Spleen (tissue), 11 donors: ENCODE measurements around the gene PTPRT. TPM values are rescaled to one million over a fixed set of nuclear protein-coding genes. Genes with fewer than 3 reads are reported as not detected.

Experiments
- DNase-seq: peaks from one replicate; pipeline ENCODE4 v3.0.0-alpha.2; 2020
- H3K27ac ChIP-seq, 8 donors: fragments of 200-600 bp; sonication (generic) in 7 of 8; 1 replicate in 4 of 8; 2 replicates in 4 of 8; pipeline versions ENCODE4 v1.5.0 to v1.8.0; 2016 to 2021; ENCODE audit warnings: inconsistent platforms in 4 of 8, mild to moderate bottlenecking in 4 of 8, moderate library complexity in 1 of 8
- H3K27me3 ChIP-seq, 7 donors: fragments of 200-600 bp; sonication (generic) in 6 of 7; replicated peaks in 1 of 7; 1 replicate in 4 of 7; 2 replicates in 3 of 7; pipeline versions ENCODE4 v1.5.0 to v1.8.0; 2016 to 2021; ENCODE audit warnings: inconsistent platforms in 3 of 7, mild to moderate bottlenecking in 1 of 7
- H3K36me3 ChIP-seq, 6 donors: fragments of 200-600 bp; sonication (generic) in 5 of 6; 1 replicate in 4 of 6; 2 replicates in 2 of 6; pipeline versions ENCODE4 v1.5.0 to v1.8.0; 2016 to 2021; ENCODE audit warnings: inconsistent platforms in 2 of 6
- H3K4me1 ChIP-seq, 6 donors: fragments of 200-600 bp; sonication (generic) in 5 of 6; 1 replicate in 3 of 6; 2 replicates in 3 of 6; pipeline versions ENCODE4 v1.5.0 to v1.8.0; 2016 to 2021; ENCODE audit warnings: inconsistent platforms in 3 of 6
- H3K4me3 ChIP-seq, 8 donors: fragments of 200-600 bp; sonication (generic) in 7 of 8; 1 replicate in 4 of 8; 2 replicates in 4 of 8; pipeline versions ENCODE4 v1.5.0 to v1.8.0; 2016 to 2021; ENCODE audit warnings: inconsistent platforms in 4 of 8, mild to moderate bottlenecking in 4 of 8, moderate library complexity in 2 of 8
- H3K9me3 ChIP-seq, 8 donors: fragments of 200-600 bp; sonication (generic) in 7 of 8; 1 replicate in 4 of 8; 2 replicates in 4 of 8; pipeline versions ENCODE4 v1.5.0 to v1.8.0; 2016 to 2021; ENCODE audit warnings: inconsistent platforms in 4 of 8
- CTCF ChIP-seq, 11 experiments: fragments of 200-600 bp in 7 of 11; fragments of 450-650 bp in 4 of 11; sonication (generic) in 4 of 11; IDR thresholded peaks in 8 of 11; conservative IDR thresholded peaks in 3 of 11; 1 replicate in 7 of 11; 2 replicates in 4 of 11; pipeline versions ENCODE4 v1.4.0 to v1.8.0; 2016 to 2021; ENCODE audit warnings: antibody characterized with exemption in 11 of 11, inconsistent platforms in 4 of 11, mild to moderate bottlenecking in 1 of 11
- POLR2A ChIP-seq, 3 donors: fragments of 450-650 bp; IDR thresholded peaks; one replicate each; pipeline ENCODE4 v1.5.1; 2017; ENCODE audit warnings: antibody characterized with exemption in 3 of 3, mild to moderate bottlenecking in 1 of 3
- POLR2AphosphoS5 ChIP-seq, 3 donors: sonication (generic); formaldehyde crosslinking; IDR thresholded peaks; one replicate each; pipeline ENCODE4 v1.5.1; 2017; ENCODE audit warnings: antibody characterized with exemption in 3 of 3
- WGBS, 5 donors: extraction: QIAGEN DNeasy Blood & Tissue Kit in 3 of 5; methylation state at CpG; one replicate each; pipeline versions ENCODE4 v1.1.5 to v1.1.7; 2013 to 2018; 5-methylcytosine and 5-hydroxymethylcytosine counted together
- intact Hi-C: fragments of 100-400 bp; cut with DNase I; formaldehyde crosslinking; loops from one replicate; pipeline ENCODE4 v1.15.0; 2023; ENCODE audit warnings: low total_unique reads
- polyA plus RNA-seq, 3 donors: library from polyadenylated mRNA; stranded (reverse); fragments of 200-250 nt; gene quantifications; one replicate each; pipeline ENCODE4 v1.2.1, GENCODE V29; 2013
- total RNA-seq, 7 donors: library from RNA; depleted of rRNA in 3 of 7; stranded (reverse); fragments of >200 nt in 3 of 7; fragmentation: NEBNext Ultra II Directional in 4 of 7; extraction: Animal tissue kit (Norgen Biotek cat#: 25700) in 4 of 7; gene quantifications; one replicate each; pipeline versions ENCODE4 v1.1.0 to v1.2.1, GENCODE V29; 2016 to 2021
- donor health status: healthy with polysubstance abuse.
- donor health status: DM: no; HTN: no; CAD: no; lungs with moderate emphysema.
- donor health status: DM: no; HTN: no; CAD: no.
- donor health status: Bipolar disorder and iron deficiency.
- donor health status: healthy.
- donor health status: DM: no; HTN: no; CAD: no.
- donor health status: DM: yes; HTN: yes; CAD: no.

Gene PTPRT
- total and polyA plus RNA-seq, 10 donors = 0.02 to 4.7 (median 1.2) TPM

GRCh38 chr20:42795111-42795695 lies 394.5 kb downstream of the PTPRT start:
- H3K4me1 ChIP-seq = no peaks in the 10 kb centered on the region
- no peaks in the 10 kb centered on the region for H3K36me3 ChIP-seq
- peaks cover 0 to 6% (median 0%) of the 10 kb centered on the region in 8 donors for H3K9me3 ChIP-seq
- H3K27me3 ChIP-seq = no peaks in the 10 kb centered on the region
- intact Hi-C loops = no loop called here
- DNase-seq = no peak
- 77 to 85% (median 81%) methylated on average over 11 of the region's 11 CpGs for WGBS, 5 donors
- H3K4me3 ChIP-seq = no peak overlapping the region
- H3K27ac ChIP-seq = no peak overlapping the region
- TF ChIP-seq POLR2AphosphoS5 (IDR thresholded peaks at IDR 0.05) (no peak), POLR2A (IDR thresholded peaks at IDR 0.05) (no peak)

- Histone ChIP-seq H3K9me3 (peaks cover 0 to 5% (median 0%) of the 10 kb centered on the region in 8 donors), H3K27me3 (no peaks in the 10 kb centered on the region), H3K4me3 (no peak overlapping the region), H3K4me1 (no peaks in the 10 kb centered on the region), H3K27ac (no peak overlapping the region), H3K36me3 (no peaks in the 10 kb centered on the region)
- WGBS, 5 donors = 90 to 100% (median 95%) methylated on average over 1 of the region's 1 CpG
- intact Hi-C loops = no loop called here
- no peak for DNase-seq
- TF ChIP-seq POLR2AphosphoS5 (IDR thresholded peaks at IDR 0.05) (no peak), CTCF (IDR thresholded peaks at IDR 0.05 in 8 of 11, conservative IDR thresholded peaks at IDR 0.05 in 3 of 11) (no peak), POLR2A (IDR thresholded peaks at IDR 0.05) (no peak)
These were observed 397.7 kb downstream of the PTPRT start for GRCh38 chr20:42792052-42792451.

- no peak for TF ChIP-seq CTCF (IDR thresholded peaks at IDR 0.05 in 8 of 11, conservative IDR thresholded peaks at IDR 0.05 in 3 of 11)
- TF ChIP-seq POLR2AphosphoS5 (IDR thresholded peaks at IDR 0.05) = no peak
- no peak for TF ChIP-seq POLR2A (IDR thresholded peaks at IDR 0.05)
- H3K27me3 ChIP-seq = no peaks in the 10 kb centered on the region
- intact Hi-C loops = no loop called here
- H3K4me1 ChIP-seq = no peaks in the 10 kb centered on the region
- H3K9me3 ChIP-seq = no peaks in the 10 kb centered on the region
- 6 to 41% (median 28%) methylated on average over 2 of the region's 2 CpGs for WGBS, 5 donors
- no peak overlapping the region for H3K27ac ChIP-seq
- no peaks in the 10 kb centered on the region for H3K36me3 ChIP-seq
- no peak for DNase-seq
- H3K4me3 ChIP-seq = no peak overlapping the region
These were observed 399.6 kb downstream of the PTPRT start for GRCh38 chr20:42790111-42790510.

- Histone ChIP-seq H3K36me3 (no peaks in the 10 kb centered on the region), H3K27ac (no peak overlapping the region), H3K27me3 (no peaks in the 10 kb centered on the region), H3K4me1 (no peaks in the 10 kb centered on the region), H3K9me3 (no peaks in the 10 kb centered on the region), H3K4me3 (no peak overlapping the region)
- no peak for TF ChIP-seq POLR2A (IDR thresholded peaks at IDR 0.05)
- no peak for TF ChIP-seq CTCF (IDR thresholded peaks at IDR 0.05 in 8 of 11, conservative IDR thresholded peaks at IDR 0.05 in 3 of 11)
- WGBS, 5 donors = 49 to 63% (median 60%) methylated on average over 5 of the region's 5 CpGs
- no peak for DNase-seq
- intact Hi-C loops = no loop called here
These were observed 401.0 kb downstream of the PTPRT start for GRCh38 chr20:42788707-42789106.

- no peak overlapping the region for H3K27ac ChIP-seq
- no peaks in the 10 kb centered on the region for H3K9me3 ChIP-seq
- H3K36me3 ChIP-seq = no peaks in the 10 kb centered on the region
- 52 to 76% (median 61%) methylated on average over 4 of the region's 4 CpGs for WGBS, 5 donors
- no peaks in the 10 kb centered on the region for H3K27me3 ChIP-seq
- no peak overlapping the region for H3K4me3 ChIP-seq
- TF ChIP-seq POLR2A (IDR thresholded peaks at IDR 0.05) (no peak), CTCF (IDR thresholded peaks at IDR 0.05 in 8 of 11, conservative IDR thresholded peaks at IDR 0.05 in 3 of 11) (no peak), POLR2AphosphoS5 (IDR thresholded peaks at IDR 0.05) (no peak)
- no peak for DNase-seq
- H3K4me1 ChIP-seq = no peaks in the 10 kb centered on the region
- intact Hi-C loops = no loop called here
These were observed 404.7 kb downstream of the PTPRT start for GRCh38 chr20:42785041-42785440.
